Stromal cell of bone marrow (primary cell): ENCODE results near the gene CDH12.
"Not testable (repeated sequence)": the region's sequence is repeated elsewhere in the genome, so short reads cannot be mapped to it uniquely, and the experiment has no call there.

Experiments used
- DNase-seq: peaks from one replicate; pipeline ENCODE4 v3.0.0-alpha.2; 2012; ENCODE audit warnings: low read depth

Gene CDH12

DNA sequence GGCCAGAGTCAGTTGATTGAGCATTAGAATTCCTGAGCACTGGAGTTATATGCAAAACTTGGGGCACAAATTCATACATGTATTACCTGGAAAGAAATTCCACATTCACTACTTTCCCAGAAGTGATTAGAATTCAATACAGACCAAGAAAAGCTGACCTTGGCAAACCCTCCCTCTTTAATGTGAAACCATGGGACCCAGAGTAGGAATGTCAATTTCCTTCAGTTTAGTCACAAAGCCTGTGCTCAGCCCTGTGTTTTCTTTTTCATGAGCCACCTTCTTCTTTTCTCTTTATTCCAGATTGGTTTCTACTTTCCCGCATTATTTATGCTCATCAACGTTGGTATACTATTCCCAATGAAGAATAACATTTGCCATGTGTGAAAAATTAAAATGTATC lies 420.2 kb downstream of the CDH12 start:
- no peak for DNase-seq

DNA sequence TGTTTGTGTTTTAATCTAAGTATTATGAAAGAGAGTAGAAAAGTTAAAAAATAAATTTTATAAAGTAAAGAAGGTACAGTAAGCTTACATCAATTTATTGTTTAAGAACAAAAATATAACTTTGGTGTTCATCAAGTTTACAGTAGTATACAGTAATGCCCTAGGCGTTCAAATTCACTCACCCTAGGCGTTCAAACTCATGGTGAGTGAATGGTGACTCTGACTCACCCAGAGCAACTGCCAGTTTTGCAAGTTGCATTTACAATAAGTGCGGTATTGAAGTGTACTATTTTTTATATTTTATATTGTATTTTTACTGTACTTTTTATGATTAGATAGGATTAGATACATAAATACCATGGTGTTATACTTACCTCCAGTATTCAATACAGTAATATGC lies 421.3 kb downstream of the CDH12 start:
- no peak for DNase-seq

DNA sequence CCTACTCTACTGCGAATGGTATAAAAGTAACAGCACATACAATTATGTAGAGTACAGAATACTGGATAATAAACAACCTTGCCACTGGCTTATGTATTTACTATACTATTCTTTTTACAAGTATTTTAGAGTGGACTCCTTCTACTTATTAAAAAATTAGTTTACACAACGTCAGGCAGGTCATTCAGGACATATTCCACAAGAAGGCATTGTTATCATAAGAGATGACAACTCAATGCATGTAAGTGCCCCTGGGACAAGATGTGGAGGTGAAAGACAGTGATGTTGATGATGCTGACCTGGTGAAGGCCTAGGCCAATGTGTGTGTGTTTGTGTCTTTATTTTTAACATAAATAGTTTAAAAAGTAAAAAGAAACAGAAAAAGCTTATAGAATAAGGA lies 421.7 kb downstream of the CDH12 start:
- DNase-seq: no peak

DNA sequence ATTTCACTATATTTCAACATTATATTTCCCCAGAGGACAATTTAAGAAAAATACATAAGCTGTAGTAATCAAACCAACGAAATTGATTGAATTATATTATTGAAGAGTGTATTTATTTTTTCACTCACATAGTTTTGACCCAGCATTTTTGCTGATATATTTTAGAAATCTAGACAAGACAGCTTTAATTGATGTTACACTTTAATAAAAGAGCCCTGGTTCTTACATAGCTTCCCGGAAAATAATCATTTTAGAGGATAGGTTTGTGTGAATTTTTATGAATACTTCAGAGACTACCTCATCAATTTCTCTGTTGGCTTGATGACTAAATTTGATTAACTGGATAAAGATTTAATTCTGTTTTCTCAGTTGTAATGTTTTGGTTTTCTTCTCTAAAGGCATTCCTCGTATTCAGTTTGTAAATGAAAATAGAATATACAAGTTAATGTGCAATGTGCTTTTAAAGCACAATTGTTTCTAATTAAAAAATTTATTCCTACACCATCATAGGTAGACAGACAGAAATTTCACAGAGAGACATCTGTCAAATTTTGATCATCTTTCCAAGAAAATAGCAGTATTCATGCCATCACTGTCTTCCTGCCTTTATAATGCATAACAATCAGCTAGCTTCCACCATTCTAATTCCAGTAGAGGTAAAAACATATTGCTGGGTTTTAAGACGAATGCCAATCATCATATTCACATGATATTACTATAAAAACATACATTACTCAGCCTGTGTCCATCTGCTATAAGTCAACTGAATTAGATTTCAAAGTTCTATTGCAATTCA lies 441.4 kb downstream of the CDH12 start:
- DNase-seq: no peak

DNA sequence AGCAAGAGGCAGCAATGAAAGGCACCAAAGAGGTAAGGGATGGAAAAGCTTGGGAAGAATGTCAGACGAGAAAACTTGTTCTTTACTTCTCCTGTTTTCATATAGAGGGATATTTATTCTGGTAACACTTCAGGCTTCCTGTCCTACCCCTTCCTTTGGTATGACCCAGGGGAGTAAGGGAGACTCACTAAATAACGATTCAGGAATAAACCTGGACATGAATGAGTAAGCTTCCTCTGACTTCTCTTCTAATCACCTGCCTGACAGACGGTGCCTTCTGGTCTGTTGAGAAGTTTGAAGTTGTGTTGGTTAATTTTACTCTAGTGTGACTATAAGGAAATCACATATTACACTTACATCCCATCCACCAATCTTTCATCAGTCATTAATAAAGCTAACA lies 461.2 kb downstream of the CDH12 start:
- DNase-seq: no peak

DNA sequence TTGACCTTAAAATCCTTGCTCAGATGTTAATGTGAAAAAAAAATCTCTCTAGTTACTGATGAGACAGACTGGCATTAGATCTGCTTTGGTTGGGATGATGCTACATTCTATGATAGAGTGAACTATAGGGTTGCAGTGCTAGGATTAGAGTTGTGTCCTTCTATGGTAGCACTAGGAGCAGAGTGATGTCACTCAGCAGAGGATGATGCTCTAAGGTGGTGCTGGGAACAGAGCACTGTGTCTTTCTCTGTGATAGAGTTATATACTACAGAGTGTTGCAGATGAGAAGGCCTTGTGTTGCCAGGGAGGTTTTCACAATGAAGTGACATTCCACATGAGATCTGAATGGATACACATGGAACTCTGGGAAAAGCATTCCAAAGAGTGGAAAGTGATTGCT lies 462.3 kb downstream of the CDH12 start:
- no peak for DNase-seq

DNA sequence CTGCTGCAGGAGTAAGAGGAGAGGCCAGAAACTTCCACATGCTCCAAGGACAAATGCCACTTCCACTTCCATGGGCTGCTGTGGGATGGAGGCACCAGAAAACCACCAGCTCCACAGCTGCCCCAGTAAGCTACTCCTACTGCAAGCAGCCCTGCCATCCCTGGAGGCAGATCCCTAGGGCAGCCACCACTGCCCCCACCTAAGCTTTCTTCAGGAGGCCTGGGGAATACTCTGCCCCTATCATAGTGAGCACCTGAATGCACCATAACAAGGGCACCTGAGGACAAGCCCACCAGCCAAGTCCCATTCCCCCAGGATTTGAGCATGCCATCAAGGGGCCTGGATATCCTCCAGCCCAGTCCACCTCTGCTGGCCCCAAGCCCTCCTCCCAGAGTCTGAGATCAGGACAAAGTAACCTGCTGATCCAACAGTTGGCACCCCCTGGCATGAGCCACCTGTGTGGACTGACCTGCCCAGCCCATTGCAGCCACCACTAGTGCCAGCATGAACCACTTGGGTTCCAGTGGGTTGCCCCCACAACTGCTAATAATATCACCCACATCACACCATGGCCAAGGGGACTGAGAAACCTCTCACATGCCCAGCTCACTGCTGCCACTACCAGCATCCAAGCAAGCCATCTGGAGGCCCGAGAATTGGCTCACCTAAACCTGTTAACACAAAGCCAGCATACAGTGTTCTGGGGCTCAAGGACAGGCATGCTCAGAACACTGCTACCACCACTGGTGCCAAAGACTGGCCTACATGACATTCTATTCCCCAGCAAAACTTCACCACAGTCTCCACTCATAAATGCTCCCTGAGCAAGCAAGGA lies 480.1 kb downstream of the CDH12 start:
- DNase-seq: no peak

DNA sequence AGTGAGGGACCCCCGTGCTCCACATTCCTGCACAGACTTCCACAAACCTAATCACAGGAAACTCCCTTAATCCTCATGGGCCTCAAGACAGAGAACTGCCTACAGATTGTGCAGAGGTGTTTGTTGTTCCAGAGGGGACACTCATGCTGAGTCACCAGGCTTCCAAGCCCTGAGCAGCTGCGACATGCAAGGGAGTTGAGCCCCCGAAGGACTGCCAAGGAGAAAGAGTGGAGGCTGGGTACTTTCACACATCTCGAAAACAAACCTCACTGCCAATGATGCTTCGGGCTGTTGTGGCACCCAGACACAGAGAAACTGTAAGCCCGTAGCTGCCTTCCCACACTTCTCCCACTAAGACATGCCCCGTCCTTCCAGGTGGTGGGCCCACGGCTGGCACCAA lies 480.8 kb downstream of the CDH12 start:
- no peak for DNase-seq

DNA sequence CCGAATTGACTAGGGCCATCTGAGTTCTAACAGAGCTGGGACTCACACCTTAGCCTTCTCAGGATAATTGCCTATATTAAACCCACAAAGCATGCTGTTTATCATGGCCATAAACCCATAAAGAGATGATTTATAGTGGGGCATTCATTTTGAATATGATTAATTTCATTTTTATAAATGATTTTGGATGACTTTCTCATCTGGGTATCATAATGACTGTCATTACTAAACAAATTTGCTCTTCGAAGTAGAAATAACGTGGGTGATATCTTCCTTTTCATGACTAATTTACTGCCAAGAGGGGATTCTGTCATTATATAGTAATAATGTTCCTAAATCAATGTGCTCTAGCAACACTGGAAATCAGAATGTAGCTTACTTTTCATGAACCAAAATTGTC lies 498.2 kb downstream of the CDH12 start:
- DNase-seq: no peak

DNA sequence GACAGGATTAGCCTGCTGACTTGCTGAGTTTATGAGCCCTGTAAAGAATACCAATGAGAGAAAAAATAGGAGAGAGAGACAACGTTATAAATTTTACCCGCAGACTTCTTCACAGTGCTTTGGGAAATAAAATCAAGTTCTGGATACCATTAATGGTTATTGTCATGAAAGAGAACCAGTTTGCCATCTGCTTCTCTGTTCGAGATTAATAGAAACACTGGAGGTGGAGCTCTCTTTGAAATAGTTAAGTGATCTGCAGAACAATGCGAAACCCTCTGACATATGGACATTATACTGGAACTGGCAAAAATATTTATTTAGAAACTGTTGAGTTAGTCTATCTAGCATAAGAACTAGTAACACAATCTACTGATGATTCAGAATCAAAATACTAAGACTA lies 500.7 kb downstream of the CDH12 start:
- DNase-seq: no peak

DNA sequence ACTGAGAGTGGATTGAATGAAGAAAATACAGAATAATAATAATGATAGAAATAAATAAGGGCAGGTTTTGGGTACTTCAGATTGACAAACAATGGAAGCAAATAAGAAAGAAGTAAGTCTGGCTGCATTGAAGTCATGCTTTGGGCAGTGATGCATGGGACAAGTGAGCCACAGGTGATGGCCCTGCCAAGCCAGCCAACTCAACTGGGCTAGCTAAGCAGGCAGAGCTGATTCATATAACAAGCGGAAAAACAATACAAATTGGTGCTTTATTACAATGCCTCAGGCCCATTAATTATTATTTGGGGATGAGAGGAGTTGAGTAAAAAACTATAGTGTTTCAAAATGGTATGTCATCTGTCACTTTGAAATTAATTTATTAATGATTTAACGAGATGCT lies 502.0 kb downstream of the CDH12 start:
- DNase-seq: no peak

DNA sequence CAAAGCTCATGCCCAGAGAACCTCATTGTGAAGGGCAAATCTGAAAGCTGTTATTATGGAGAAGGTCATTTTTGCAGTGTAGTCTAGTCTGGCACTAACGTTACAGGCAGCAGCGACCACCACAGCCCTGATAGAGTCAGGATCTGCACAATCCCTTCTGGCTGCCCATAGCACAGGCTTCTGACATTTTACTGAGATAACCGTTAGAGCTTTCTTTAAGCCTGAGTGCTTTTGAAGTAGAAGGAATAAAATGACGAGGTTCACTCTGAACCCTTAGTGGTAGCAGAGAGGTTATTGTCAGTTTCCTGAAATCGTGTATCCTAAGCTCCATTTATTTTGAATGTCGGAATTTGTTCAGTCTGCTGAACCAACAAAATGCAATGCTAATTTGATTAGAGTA lies 505.1 kb downstream of the CDH12 start:
- DNase-seq: no peak

DNA sequence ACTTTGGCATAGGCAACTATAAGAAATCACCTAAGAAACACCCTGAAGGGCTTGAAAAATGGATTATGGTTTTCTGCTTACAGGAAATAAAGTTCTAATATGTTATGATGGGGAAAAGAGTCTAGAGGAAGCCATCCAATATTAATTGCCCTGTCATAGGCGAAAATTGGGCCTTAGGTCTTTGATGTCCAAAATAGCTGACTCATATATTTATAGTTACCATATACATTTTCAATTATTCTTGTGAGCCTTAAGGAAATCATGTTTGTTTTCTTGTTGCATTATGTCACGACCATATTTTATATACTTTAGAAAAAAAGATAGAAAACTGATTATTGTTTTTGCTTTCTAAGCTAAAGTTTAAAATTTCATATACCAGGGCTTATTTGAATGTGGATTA lies 509.1 kb downstream of the CDH12 start:
- DNase-seq: no peak

DNA sequence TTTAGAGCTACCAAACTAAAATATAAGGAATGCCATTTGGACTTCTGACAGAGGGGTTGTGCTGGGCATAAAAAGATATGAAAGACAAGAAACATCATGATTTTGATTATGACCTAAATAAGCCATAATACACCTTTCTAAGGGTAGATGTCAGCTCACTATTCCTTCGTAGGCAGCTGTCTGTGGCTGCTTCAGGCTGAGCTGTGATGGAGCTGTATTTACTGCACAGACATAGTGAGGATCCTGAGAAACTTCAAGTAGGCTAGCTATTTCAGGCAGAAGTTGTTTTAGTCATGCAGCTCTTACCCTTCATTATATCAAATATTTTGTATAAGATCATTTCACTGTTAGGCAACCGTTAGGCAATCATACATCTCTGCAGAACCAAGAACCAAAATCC lies 511.7 kb downstream of the CDH12 start:
- no peak for DNase-seq

DNA sequence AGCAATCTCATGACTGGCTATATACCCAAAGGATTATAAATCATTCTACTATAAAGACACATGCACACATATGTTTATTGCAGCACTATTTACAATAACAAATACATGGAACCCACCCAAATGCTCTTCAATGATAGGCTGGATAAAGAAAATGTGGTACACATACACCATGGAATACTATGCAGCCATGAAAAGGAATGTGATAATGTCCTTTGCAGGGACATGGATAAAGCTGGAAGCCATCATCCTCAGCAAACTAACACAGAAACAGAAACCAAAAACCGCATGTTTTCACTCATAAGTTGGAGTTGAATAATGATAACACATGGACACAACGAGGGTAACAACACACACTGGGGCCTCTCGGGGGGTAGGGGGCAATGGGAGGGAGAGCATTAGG lies 520.2 kb downstream of the CDH12 start:
- not testable (repeated sequence) for DNase-seq

DNA sequence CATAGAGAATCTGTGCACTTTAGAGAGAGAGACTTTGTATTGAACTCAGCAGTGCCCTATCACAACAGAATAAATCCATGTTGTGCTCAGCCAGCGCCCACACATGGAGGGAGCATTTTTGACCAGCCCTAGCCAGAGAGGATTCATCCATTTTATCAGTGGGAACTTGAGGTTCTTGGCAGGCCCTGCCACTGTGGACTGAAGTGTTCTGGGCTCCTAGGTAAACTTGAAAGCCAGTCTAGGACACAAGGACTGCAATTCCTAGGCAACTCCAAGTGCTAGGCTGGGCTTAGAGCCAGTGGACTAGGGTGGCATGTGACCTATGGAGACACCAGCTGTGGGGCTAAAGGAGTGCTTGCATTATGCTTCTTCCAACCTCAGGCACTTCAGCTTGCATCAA lies 523.5 kb downstream of the CDH12 start:
- no peak for DNase-seq

DNA sequence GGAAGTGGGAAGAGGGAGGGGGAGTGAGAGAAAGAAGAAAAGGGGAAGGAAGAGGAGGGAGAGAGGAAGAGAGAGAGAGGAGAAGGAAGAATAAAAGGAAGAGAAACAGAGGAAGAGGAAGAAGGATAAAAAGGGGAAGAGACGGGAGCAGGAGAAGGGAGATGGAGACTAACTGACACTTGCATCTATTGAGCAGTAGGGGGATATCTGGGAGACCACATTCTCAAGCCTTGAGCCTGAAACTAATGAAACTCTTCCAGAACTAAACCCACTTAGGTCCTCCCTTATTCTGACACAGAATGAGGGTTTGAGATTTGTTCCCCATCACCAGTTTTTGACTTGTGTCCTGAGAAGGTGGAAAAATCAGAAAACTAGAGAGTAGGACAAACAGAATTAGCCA lies 533.3 kb downstream of the CDH12 start:
- DNase-seq: no peak

DNA sequence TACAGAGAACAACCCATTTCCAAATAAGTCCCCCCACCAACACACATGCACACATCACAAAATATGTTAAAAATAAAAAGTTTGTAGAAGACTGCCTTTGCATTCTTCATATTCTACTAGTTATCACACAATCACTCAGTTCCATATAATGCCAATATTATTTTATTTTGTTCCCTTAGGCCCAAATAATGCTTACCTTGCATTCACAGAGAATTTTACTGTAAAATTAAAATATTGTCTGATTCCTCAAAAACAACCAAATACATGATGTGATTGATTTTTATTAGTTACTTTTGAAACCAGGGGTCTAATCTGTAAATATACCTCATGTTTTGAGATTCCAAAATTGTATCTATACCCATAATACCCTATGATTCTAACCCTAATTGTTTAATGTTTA lies 536.9 kb downstream of the CDH12 start:
- DNase-seq: no peak

DNA sequence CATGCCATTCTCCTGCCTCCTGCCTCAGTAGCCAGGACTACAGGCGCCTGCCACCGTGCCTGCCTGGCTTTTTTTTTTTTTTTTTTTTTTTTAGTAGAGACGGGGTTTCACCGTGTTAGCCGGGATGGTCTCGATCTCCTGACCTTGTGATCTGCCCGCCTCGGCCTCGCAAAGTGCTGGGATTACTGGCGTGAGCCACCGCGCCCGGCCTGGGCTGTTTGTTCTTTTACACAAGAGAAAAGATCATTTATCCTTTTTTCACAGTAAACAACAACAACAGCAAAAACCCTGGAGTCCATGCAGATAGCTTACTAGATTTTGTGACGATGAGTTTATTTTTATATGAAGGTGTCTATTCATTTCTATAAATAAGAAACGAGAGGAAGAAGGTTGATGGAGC lies 538.1 kb downstream of the CDH12 start:
- not testable (repeated sequence) for DNase-seq

DNA sequence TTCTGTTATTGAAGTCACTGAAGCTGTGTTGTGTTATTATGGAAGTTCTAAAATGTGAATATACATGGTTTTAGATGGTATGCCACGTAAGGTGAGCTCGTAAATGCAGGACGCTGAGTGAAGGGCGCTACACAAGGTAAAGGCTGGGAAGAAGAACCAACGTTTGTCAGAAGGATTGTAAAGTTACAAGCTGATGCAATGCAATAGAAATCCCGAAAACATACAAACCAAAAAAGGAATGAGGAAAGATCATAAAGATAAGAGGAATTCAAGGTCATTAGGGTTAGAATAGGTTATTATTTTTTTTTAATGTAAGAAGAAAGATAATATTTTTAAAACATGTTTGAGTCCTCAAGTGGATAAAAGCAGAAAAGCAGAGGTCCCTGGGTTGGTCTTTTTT lies 538.6 kb downstream of the CDH12 start:
- DNase-seq: no peak

DNA sequence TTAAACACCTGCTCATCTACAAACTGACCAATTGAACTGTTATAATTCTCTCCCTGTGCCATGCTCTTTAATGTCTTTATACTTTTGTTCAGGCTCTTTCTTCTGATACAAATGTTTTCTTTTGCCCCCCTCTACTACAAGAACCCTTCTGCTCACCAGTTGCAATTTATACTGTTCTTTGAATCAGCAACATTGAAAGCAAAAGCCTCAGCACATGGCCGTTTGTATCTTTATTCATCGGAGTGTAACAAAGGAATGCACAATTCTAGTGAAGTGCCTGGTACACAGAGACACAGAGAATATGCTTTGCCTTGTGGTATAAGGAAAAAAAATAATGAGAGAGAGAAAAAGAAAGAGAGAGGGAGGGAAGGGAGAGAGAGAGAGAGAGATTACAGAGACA lies 547.1 kb downstream of the CDH12 start:
- no peak for DNase-seq

DNA sequence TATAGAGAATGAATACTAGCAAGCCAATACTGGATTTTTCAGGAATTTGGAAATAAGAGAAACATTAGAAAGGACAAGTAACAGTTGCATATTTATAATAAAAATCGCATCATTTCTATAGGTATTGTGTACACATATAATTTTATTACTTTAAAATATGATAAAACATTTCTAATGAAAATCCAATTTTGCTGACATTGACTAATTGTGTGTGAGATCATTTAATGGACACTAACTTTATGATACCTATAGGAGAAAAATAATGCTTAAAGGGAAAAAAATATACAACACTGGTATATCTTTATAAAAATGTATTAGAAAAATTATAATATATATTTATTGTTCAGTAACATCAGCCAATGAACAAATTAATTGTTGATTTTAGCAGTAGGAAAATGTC lies 557.3 kb downstream of the CDH12 start:
- no peak for DNase-seq

DNA sequence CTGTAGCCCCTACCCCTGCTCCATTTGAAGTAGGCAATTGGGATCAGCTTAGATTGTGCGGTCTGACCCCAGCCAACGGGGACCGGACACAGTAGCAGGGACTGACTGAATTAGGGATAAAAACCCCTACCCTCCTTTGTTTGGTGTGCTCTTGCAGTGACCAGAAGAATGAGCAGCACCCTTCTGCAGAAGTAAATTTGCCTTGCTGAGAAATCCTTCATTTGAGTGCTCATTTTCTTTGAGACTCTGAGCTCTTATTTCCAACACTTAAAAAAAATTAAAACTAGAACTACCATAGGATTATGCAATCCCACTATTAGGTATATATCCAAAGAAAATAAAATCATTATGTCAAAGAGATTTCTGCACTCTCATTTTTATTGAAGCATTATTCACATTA lies 560.0 kb downstream of the CDH12 start:
- no peak for DNase-seq

DNA sequence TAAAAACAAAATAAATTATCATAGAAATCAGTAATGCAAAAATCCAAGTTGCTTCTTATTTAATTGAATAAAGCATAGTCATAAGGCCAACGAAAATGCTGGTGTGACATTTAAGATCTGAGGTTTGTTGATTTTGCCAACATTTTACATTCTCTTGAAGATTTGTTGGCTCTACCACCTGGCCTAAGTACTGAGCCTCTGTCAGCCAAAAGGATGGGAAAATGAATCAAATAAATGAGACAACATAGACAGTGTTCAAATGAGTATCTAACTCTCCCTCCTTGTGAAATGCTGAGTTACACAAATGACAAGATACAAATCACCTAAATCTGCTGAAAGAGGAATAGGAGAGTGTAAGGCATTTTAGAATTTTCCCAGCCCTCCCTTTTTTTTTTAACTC lies 575.0 kb downstream of the CDH12 start:
- no peak for DNase-seq
